Loucy (cell line): ENCODE data around the gene FBLN5.

Experiments
- CTCF ChIP-seq: fragments of 200-600 bp; sonication (generic); conservative IDR thresholded peaks from 2 replicates; pipeline ENCODE4 v1.5.1; 2014; ENCODE audit warnings: mild to moderate bottlenecking, antibody characterized with exemption, low read length
- EZH2phosphoT487 ChIP-seq: fragments of 200-600 bp; IDR thresholded peaks from 2 replicates; pipeline ENCODE4 v1.6.1; 2018; ENCODE audit warnings: antibody characterized with exemption, mild to moderate bottlenecking, moderate library complexity, borderline replicate concordance

- TF ChIP-seq CTCF (no peak), EZH2phosphoT487 (no peak)
Observed at GRCh38 chr14:91851563-91851962, 95.9 kb downstream of the FBLN5 start.
